ENCODE results near the gene CEP170B.

DNA sequence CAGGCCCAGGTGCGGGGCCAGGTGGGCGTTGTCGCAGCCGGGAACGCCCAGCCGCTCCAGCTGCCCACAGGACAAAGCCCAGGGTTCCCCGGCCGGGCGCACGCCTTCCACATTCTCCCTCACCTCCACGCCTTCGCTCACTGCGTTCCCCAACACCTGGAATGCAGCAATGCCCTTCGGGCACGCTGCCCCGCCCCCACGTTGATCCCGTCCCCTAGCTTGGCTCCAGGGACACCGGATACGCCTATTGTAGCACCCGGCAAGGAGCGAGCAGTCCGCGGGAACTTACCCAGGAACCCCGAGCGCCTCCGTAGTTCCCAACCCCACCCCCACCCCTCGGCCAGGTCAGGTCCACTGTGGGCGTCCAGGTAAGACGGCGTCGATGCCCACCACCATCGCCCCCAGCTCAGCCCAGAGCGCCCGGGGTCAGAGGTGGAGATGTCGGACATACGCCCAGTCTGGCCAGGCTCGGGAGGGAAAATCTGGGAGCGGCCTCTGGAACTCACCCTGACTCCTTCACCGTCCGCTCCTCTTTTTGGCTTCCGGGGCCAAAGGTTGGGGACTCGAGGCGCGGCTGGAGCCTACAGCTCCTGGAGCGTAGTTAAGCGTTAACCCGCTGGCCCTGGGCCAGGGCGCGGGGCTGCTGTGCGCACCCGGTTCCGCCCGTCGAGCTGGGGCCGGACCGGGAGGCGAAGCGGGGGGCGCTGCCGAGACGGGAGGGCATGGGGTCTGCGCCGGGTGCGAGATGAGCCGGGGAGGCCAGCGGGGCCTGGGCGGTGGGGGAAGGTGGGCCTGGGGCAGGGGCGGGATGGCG lies 594 bp upstream of the CEP170B start:
- TF ChIP-seq, protein P1, sequence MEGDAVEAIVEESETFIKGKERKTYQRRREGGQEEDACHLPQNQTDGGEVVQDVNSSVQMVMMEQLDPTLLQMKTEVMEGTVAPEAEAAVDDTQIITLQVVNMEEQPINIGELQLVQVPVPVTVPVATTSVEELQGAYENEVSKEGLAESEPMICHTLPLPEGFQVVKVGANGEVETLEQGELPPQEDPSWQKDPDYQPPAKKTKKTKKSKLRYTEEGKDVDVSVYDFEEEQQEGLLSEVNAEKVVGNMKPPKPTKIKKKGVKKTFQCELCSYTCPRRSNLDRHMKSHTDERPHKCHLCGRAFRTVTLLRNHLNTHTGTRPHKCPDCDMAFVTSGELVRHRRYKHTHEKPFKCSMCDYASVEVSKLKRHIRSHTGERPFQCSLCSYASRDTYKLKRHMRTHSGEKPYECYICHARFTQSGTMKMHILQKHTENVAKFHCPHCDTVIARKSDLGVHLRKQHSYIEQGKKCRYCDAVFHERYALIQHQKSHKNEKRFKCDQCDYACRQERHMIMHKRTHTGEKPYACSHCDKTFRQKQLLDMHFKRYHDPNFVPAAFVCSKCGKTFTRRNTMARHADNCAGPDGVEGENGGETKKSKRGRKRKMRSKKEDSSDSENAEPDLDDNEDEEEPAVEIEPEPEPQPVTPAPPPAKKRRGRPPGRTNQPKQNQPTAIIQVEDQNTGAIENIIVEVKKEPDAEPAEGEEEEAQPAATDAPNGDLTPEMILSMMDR (IDR thresholded peaks at IDR 0.05; ENCODE audit: low read depth, low read length, poor library complexity, severe bottlenecking) = no peak
- no peak for TF ChIP-seq EZH2phosphoT487 (IDR thresholded peaks at IDR 0.05; ENCODE audit: borderline replicate concordance, low read length)
